ENCODE results near the gene RBM3.

RBM3 gene

DNA sequence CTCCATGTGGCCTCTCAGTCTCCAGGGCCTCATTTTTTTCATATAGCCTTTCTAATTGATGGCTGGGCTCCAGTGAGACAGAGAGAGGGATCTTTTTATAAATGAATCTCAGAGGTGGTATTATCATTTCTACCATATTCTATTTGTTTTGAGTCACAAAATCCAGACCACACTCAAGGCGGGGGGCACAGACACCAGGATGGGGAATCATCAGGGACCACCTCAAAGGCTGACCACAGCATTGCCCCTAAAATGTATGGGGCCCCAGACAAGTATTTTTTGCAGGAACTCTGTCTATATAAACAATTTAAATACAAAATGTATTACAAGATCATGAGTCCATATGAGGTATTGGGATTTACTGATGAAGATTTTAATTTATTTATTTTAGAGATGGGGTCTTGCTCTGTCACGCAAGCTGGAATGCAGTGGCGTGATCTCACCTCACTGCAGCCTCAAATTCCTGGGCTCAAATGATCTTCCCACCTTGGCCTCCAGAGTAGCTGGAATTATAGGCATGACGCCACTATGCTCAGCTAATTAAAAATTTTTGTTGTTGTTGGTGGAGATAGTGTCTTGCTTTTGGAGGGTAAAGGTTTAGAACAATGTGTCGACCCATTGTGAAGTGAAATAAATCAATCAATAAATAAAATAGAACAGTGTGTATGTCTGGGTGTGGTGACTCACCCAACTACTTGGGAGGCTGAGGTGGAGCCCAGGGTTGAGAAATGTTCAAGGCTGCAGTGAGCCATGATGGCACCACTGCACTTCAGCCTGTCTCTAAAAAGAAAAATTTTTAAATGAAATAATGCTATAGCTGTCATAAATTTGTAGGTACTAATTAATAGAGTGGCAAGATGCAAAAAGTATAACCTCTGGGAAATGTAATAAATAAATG lies 52.4 kb downstream of the RBM3 start:
- peak in 1 of 2 donors; percentile 2 for DNase-seq

Measured in inflammatory macrophage treated with lipopolysaccharide for 1 hour (primary cell).